ENCODE results near the gene REPS2.
"Not testable (repeated sequence)": the region's sequence is repeated elsewhere in the genome, so short reads cannot be mapped to it uniquely, and the experiment has no call there.

REPS2 gene

DNA sequence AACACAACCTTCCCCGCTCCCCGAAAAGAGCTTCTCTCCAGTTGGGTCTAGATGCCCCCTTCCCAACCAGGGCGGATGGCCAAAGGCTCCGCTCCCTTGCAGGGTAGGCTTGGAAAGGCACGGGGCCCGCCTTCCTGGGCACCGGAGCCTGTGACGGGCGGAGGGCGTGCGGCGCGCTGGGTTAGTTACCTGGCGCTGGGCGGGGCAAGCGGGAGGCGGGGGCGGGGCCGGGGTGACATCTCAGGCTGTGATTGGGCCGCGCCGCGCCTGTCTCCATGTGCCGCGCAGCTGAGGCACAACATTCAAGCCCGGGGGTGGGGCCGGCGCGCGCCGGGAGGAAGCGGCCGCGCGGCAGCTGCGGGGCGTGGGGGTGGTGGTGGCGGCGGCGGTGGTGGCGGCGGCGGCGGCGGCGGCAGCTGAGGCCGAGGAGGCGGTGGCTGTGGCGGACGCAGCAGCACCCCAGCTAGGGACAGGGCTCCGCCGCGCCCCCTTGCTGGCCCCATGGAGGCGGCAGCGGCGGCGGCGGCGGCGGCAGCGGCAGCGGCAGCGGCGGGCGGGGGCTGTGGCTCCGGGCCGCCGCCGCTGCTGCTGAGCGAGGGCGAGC lies at the start of gene REPS2:
Gene REPS2, plus strand, starts transcription at position 298 of the 604 bp plus-strand sequence. Its CDS starts 204 bp downstream, at position 502.
- DNase-seq (ENCODE audit: low spot score): peak; percentile 73

DNA sequence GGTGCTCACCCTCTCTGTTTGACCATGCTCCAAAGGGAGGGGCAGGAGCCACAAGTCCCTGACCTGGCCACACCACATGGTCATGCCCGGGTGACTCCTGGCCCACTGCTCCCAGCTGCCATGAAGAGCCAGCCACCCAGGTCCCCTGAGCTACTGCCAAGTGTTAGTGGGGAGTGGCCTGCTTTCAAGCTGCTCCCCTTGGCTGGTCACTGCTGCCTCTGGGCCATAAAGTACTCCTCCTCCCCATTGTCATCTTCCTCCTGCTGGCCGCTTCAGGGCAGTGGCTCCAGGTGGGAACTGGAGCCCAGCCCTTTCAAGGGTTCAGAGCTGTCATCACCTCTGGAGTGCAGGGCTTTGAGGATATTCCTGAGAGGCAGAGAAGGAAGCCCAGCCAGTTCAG lies 49.0 kb upstream of the REPS2 start:
- no peak for DNase-seq (ENCODE audit: low spot score)

- DNase-seq (ENCODE audit: low spot score): peak; percentile 29
These were observed 43.0 kb upstream of the REPS2 start for GRCh38 chrX:16903274-16904022.

- DNase-seq (ENCODE audit: low spot score): no peak
These were observed 36.1 kb upstream of the REPS2 start for GRCh38 chrX:16910376-16910775.

GRCh38 chrX:16914058-16914457 lies 32.4 kb upstream of the REPS2 start:
- DNase-seq (ENCODE audit: low spot score): peak; percentile 42

DNA sequence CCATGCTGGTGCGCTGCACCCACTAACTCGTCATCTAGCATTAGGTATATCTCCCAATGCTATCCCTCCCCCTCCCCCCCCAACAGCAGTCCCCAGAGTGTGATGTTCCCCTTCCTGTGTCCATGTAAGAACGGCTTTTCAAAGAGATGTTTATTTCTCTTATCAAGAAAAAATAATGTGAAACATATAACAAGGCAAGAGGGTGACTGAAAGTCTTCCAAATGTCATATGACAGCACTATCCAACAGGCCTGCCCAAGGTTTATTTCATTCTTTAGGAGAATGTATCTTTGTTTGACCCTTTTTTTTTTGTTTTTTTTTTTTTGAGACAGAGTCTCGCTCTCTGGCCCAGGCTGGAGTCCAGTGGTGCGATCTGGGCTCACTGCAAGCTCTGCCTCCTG lies 29.9 kb upstream of the REPS2 start:
- DNase-seq (ENCODE audit: low spot score): no peak

DNA sequence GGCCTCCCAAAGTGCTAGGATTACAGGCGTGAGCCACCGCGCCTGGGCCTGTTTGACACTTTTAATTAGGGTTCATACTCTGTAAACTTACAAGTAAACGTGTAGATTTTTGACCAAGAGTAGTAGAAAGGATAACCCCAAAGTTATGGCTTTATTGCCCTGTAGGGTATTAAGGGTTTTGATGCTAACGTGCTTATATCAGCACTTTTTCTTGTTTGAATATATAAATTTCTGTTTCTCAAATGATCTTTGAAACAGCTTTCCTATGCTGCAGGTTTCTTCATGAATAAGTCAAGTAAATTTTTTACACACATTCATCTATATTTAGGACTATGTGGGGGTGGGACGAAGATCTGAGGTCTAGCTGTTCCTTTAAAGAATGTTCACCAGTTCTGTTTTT lies 29.3 kb upstream of the REPS2 start:
- no peak for DNase-seq (ENCODE audit: low spot score)

- no peak for DNase-seq (ENCODE audit: low spot score)
These were observed 27.5 kb upstream of the REPS2 start for GRCh38 chrX:16918979-16919378.

DNA sequence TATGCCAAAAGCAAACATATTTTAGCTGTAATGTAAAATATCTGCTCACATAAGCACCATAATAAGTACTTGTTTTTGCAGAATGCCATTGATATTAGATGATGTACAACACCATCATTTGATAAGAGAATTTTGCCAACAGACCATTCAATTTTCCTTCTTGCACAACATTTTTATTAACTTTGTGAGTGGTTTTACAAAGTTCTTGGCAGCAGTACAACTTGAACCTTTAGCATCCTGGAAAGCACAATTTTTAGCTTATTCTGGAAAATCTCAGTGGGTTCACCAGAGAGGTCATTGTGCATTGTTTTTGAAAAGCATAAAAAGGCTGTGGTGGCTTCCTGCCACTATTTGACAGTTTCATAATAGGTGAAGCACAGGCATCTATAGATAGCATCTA lies 26.4 kb upstream of the REPS2 start:
- DNase-seq (ENCODE audit: low spot score): no peak

GRCh38 chrX:16923157-16923556 lies 23.3 kb upstream of the REPS2 start:
- DNase-seq (ENCODE audit: low spot score): no peak

GRCh38 chrX:16924631-16925480 lies 21.6 kb upstream of the REPS2 start:
- no peak for DNase-seq (ENCODE audit: low spot score)

DNA sequence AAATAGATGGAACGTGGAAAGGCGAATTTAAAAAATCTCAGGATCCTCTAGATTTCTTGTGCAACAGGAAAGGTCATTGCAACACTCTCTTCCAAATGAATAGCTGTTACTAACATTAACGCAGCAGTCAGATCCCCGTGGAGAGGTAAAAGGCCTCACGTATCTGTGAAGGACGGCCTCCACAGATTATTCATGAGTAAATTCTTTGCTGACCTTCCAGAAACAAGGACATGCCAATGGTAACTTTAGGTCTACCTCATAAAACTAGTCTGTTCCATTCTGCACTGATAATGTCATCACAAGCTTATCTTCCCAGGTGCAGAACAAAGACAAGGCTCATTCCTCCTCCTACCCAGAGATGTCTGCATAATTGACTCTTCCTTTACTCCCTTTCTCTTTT lies 16.1 kb upstream of the REPS2 start:
- no peak for DNase-seq (ENCODE audit: low spot score)

DNA sequence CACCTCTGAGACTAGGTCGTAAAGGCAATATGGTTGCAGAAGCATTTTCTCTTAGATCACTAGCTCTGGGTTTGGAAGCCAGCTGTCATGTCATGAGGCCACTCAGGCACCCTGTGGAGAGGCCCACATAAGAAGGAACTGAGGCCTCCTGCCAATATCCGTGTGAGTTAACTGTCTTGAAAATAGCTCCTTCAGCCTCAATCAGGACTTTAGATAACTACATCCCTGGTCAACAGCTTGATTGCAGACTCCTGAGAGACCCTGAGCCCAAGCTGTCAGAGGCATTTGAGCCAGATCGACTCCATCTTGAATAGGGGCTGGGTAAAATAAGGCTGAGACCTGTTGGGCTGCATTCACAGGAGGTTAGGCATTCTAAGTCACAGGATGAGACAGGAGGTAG lies 15.1 kb upstream of the REPS2 start:
- no peak for DNase-seq (ENCODE audit: low spot score)

GRCh38 chrX:16931855-16932575 lies 14.4 kb upstream of the REPS2 start:
- no peak for DNase-seq (ENCODE audit: low spot score)

- DNase-seq (ENCODE audit: low spot score): no peak
These were observed 12.3 kb upstream of the REPS2 start for GRCh38 chrX:16934185-16934584.

DNA sequence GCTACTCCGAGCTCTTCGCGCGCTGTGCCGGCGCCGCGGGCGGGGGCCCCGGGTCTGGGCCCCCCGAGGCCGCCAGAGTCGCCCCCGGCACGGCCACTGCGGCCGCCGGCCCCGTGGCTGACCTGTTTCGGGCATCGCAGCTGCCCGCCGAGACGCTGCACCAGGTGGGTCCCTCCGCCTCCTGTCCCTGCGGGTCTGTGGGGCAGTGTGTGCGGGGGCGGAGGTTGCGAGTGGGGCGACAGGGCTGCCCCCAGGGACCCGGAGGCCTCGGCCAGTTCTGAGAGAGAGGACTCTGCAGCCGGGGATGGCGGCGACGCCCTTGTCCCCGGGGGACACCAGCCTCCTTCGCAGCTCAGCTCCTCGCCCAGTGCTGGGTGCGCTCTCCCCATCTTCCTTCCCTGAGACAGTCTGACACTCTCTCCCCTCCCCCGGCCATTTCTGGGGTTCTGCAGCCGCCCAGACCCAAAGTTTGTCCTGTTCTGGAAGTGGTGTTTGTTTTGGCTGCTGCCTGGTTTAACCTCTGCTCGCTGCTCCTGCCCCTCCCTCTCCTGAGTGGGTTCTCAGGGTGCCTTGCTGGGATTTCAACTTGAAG lies 609 bp downstream of the REPS2 start:
- DNase-seq (ENCODE audit: low spot score): no peak

DNA sequence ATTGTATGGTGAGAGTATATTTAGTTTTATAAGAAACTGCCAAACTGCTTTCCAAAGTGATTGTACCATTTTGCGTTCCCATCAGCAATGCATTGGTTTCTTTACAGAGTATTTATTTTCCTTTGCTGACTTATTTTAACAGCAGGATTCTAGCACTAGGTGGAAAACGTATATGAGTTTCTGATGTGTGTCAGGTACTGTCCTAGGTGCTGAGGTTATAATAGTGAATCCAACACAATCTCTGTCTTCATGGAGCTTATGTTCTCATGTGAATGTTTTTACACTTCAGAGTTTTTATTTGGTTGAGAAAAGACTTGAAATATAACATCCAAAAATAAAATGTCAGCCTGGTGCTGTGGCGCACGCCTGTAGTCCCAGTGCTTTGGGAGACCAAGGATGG lies 4.0 kb downstream of the REPS2 start:
- no peak for DNase-seq (ENCODE audit: low spot score)

- DNase-seq (ENCODE audit: low spot score): no peak
These were observed 7.3 kb downstream of the REPS2 start for GRCh38 chrX:16953606-16954211.

DNA sequence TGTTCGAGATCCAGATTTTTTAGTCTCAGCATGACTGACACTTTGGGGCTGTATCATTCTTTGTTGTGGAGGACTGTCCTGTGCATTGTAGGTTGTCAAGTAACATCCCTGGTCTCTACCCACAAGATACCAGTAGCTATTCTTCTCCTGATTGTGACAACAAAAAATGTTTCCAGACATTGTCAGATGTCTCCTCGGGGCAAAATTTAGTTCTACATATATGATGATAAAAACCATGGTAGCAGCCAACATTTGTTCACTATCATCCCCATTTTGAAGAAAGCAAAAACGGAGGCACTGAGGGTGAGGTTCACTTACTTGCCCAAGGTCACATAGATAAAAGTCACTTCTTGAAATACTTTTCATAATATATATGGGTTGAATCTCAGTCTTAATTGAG lies 11.3 kb downstream of the REPS2 start:
- DNase-seq (ENCODE audit: low spot score): no peak

GRCh38 chrX:16958356-16958755 lies 11.9 kb downstream of the REPS2 start:
- DNase-seq (ENCODE audit: low spot score): no peak

GRCh38 chrX:16962661-16963060 lies 16.2 kb downstream of the REPS2 start:
- DNase-seq (ENCODE audit: low spot score): not testable (repeated sequence)
